Esophagus squamous epithelium (tissue), 5 donors: ENCODE data around the gene CEACAM16. TPM values are rescaled to one million over a fixed set of nuclear protein-coding genes. Genes with fewer than 3 reads are reported as not detected.

ENCODE experiments used
- DNase-seq: peaks from one replicate; lab custom pipeline; 2025; lab: John Stamatoyannopoulos, UW
- H3K27ac ChIP-seq, 4 donors: fragments of 200-600 bp; sonication (generic); one replicate each; pipeline ENCODE4 v1.5.1; 2016 to 2019; ENCODE audit warnings: mild to moderate bottlenecking in 1 of 4
- H3K27me3 ChIP-seq, 4 donors: fragments of 200-600 bp; sonication (generic); 1 replicate in 3 of 4; 2 replicates in 1 of 4; pipeline versions ENCODE4 v1.5.1 to v1.6.0; 2017 to 2021; ENCODE audit warnings: antibody characterized with exemption in 1 of 4
- H3K36me3 ChIP-seq, 3 donors: fragments of 200-600 bp; sonication (generic); one replicate each; pipeline ENCODE4 v1.5.1; 2016 to 2019
- H3K4me1 ChIP-seq, 3 donors: fragments of 200-600 bp; sonication (generic); one replicate each; pipeline ENCODE4 v1.5.1; 2017 to 2019
- H3K4me3 ChIP-seq, 4 donors: fragments of 200-600 bp; sonication (generic); 1 replicate in 3 of 4; 2 replicates in 1 of 4; pipeline ENCODE4 v1.5.1; 2016 to 2019; ENCODE audit warnings: mild to moderate bottlenecking in 2 of 4, moderate library complexity in 1 of 4
- H3K9me3 ChIP-seq, 3 donors: fragments of 200-600 bp; sonication (generic); one replicate each; pipeline ENCODE4 v1.5.1; 2016 to 2019
- CTCF ChIP-seq, 6 experiments: fragments of 450-650 bp in 4 of 6; fragments of 200-600 bp in 2 of 6; sonication (generic) in 2 of 6; IDR thresholded peaks; one replicate each; pipeline ENCODE4 v1.5.1; 2016 to 2019; ENCODE audit warnings: antibody characterized with exemption in 6 of 6, mild to moderate bottlenecking in 4 of 6, moderate library complexity in 4 of 6
- POLR2A ChIP-seq, 4 donors: fragments of 450-650 bp; IDR thresholded peaks; one replicate each; pipeline ENCODE4 v1.6.1; 2017; ENCODE audit warnings: antibody characterized with exemption in 4 of 4, mild to moderate bottlenecking in 4 of 4, moderate library complexity in 3 of 4
- WGBS, 2 donors: methylation state at CpG; one replicate each; pipeline ENCODE4 v1.1.5; 2018; 5-methylcytosine and 5-hydroxymethylcytosine counted together
- intact Hi-C: fragments of 100-400 bp; cut with DNase I; formaldehyde crosslinking; loops from one replicate; pipeline ENCODE4 v1.15.0; 2022
- total RNA-seq, 4 donors: library from RNA; depleted of rRNA; stranded (reverse); fragments of >200 nt; gene quantifications; one replicate each; pipeline ENCODE4 v1.1.0, GENCODE V29; 2016
- donor health status: DM: yes; HTN: yes; CAD: no.

CEACAM16 gene
- not detected for total RNA-seq

- intact Hi-C loops = no loop called here
- no peak for DNase-seq
- 69 to 83% methylated on average over 11 to 12 of the region's 13 CpGs for WGBS, 2 donors
These were observed at the start of gene CEACAM16 for GRCh38 chr19:44698492-44699201. CEACAM16 (plus strand) TSS chr19:44699151; CDS start chr19:44701457, 2,306 bp downstream.

GRCh38 chr19:44649578-44650145 is 49.3 kb upstream of the CEACAM16 start:
- WGBS, 2 donors = 93 to 97% methylated on average over 3 to 6 of the region's 15 CpGs
- Histone ChIP-seq H3K27me3 (no peaks in the 10 kb centered on the region), H3K36me3 (peaks cover 10 to 73% (median 26%) of the 10 kb centered on the region in 3 donors), H3K4me1 (peaks cover 5 to 37% (median 6%) of the 10 kb centered on the region in 3 donors), H3K9me3 (no peaks in the 10 kb centered on the region), H3K4me3 (no peak overlapping the region), H3K27ac (no peak overlapping the region)
- TF ChIP-seq POLR2A (IDR thresholded peaks at IDR 0.05) (no peak), CTCF (IDR thresholded peaks at IDR 0.05) (no peak)
- no peak for DNase-seq
- intact Hi-C loops = no loop called here

More at GRCh38 chr19:44698492-44699201, at the start of gene CEACAM16:
- TF ChIP-seq CTCF (IDR thresholded peaks at IDR 0.05) (no peak), POLR2A (IDR thresholded peaks at IDR 0.05) (no peak)
- H3K36me3 ChIP-seq = no peaks in the 10 kb centered on the region
- H3K27me3 ChIP-seq = peaks cover 0 to 6% (median 0%) of the 10 kb centered on the region in 4 donors
- peaks cover 0 to 15% (median 9%) of the 10 kb centered on the region in 3 donors for H3K4me1 ChIP-seq
- H3K4me3 ChIP-seq = no peak within 1 kb of the TSS
- no peaks in the 10 kb centered on the region for H3K9me3 ChIP-seq
- no peak within 1 kb of the TSS for H3K27ac ChIP-seq

GRCh38 chr19:44653343-44653742 is 45.6 kb upstream of the CEACAM16 start:
- intact Hi-C loops = no loop called here
- DNase-seq = no peak
- Histone ChIP-seq H3K27ac (no peak overlapping the region), H3K4me1 (peaks cover 5 to 13% (median 5%) of the 10 kb centered on the region in 3 donors), H3K27me3 (no peaks in the 10 kb centered on the region), H3K4me3 (no peak overlapping the region), H3K36me3 (peaks cover 13 to 88% (median 26%) of the 10 kb centered on the region in 3 donors), H3K9me3 (no peaks in the 10 kb centered on the region)
- TF ChIP-seq POLR2A (IDR thresholded peaks at IDR 0.05) (no peak), CTCF (IDR thresholded peaks at IDR 0.05) (no peak)
- 96 to 97% methylated on average over 4 of the region's 5 CpGs for WGBS, 2 donors

GRCh38 chr19:44653977-44654774 is 44.8 kb upstream of the CEACAM16 start:
- WGBS, 2 donors = 23 to 24% methylated on average over 11 of the region's 16 CpGs
- Histone ChIP-seq H3K9me3 (no peaks in the 10 kb centered on the region), H3K4me3 (no peak overlapping the region), H3K27ac (no peak overlapping the region), H3K36me3 (peaks cover 19 to 91% (median 26%) of the 10 kb centered on the region in 3 donors), H3K27me3 (no peaks in the 10 kb centered on the region), H3K4me1 (peaks cover 4 to 6% (median 5%) of the 10 kb centered on the region in 3 donors)
- TF ChIP-seq POLR2A (IDR thresholded peaks at IDR 0.05) (no peak), CTCF (IDR thresholded peaks at IDR 0.05) (peak; percentile 58 to 90 (median 75))
- intact Hi-C loops = no loop called here
- DNase-seq = no peak
